Activated effector memory CD4-positive, alpha-beta T cell treated with anti-CD3 and anti-CD28 coated beads, Interleukin-2, amount 50 U/mL, for 16 hours (primary cell): ENCODE results near the gene ACP7.
"Not testable (repeated sequence)": the region's sequence is repeated elsewhere in the genome, so short reads cannot be mapped to it uniquely, and the experiment has no call there.

ENCODE experiments used
- DNase-seq: peaks from one replicate; pipeline ENCODE4 v3.0.0-alpha.2; 2020

Gene ACP7

DNA sequence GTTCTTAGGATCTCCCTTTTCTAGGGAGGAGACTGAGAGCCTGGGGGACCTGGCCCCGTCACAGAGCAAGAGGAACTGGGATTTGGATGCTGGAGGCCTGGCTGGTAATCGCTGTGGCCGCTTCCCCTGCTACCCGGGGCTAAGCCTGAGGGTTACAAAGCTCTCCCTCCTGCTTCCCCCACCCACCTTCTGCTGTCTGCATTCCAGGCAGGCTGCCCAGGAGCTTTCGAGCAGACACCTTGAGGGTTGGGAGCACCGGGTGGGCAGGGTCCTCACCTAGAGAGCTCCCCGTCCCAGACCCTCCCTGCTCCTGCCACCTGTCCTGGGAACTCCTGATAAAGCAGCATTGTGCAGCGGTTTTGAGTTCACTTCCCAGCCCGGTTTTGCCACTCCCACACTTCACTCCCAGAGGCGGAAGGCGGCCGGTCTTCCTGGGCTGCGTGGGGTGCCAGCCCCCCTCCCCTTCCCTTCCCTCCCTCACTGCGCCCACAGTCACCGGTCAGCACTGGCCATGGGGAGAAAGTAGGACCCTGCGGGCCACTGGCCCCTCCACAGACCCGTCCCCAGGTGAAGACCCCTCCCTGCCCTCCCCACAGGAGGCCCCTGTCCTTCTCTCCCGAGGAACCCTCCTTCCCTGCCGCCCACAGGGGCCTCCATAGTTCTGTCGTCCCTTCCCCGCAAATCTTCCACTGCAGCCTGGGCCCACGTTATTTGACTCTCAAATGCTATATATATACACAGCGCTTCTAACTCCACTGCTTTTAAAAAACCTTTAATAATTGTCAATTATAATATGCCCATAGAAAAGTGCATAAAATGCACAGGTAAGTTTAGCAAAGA, 49.5 kb downstream of the ACP7 start:
- DNase-seq: no peak

DNA sequence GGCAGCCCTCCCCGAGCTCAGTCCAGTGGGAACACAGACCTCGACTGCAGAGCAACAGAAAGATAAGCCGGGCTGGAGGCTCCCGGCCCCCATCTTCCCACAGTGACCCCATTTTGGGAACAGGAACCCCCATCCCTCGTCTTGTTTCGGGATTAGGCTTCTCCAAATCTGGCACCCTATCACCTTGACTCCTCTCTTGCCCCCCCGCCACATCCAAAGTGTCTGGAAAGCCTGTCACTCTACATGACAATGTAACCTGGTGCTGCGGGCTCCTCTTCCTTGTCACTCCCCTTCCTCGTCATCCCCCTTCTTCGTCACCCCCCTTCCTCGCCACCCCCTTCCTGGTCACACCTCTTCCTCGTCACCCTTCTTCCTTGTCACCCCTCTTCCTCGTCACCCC, 51.5 kb downstream of the ACP7 start:
- DNase-seq: no peak

DNA sequence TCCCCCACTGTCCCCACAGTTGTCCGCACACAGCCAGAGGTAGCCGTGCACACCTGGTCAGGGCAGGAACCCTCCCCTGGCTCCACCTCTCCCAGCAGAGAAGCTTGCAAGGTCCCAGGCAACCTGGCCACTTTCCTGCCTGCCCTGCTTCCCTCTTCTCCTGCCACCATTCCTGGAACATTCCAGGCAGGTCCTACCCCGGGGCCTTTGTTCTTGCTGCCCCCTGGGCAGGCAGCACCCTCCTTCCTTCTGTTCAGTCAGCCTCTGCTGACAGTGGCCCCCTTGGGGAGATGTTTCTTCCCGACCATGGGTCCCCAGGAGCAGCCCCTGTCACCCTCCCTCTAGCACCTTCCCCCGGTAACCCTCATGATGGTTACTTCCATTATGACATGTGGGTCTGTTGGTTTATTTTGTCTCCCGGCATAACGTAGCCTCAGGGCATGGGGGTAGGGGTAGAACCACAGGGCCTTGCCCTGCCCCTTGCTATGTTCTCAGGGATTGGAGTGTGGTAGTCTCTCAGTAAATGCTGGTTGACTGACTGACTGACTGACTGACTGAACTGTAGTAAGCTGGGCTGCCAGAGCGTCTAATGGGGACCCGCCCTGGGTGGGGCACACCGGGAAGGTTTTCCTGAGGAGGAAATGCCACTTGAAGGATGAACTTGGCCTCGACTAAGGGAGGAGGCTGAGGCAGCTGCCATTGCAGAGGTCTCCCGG, 52.2 kb downstream of the ACP7 start:
- DNase-seq: no peak

DNA sequence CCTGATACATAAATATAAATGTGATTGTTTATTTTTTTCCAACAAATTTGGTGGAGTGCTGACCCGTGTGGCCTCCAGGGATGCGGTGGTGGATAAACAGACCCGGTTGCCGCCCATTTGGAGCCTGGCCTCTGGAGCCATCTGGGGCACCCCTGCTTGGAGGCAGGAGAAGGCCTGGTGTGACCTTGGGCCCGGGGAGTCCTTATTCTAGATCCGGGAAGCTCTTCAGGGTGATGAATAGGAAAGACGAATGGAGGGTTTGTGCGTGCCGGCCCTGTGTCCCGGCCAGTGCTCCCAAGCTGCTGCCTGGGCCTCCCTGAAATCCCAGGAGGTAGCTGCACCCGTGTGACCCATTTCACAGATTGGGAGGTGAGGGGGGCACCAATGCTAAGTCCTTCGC, 53.0 kb downstream of the ACP7 start:
- no peak for DNase-seq

DNA sequence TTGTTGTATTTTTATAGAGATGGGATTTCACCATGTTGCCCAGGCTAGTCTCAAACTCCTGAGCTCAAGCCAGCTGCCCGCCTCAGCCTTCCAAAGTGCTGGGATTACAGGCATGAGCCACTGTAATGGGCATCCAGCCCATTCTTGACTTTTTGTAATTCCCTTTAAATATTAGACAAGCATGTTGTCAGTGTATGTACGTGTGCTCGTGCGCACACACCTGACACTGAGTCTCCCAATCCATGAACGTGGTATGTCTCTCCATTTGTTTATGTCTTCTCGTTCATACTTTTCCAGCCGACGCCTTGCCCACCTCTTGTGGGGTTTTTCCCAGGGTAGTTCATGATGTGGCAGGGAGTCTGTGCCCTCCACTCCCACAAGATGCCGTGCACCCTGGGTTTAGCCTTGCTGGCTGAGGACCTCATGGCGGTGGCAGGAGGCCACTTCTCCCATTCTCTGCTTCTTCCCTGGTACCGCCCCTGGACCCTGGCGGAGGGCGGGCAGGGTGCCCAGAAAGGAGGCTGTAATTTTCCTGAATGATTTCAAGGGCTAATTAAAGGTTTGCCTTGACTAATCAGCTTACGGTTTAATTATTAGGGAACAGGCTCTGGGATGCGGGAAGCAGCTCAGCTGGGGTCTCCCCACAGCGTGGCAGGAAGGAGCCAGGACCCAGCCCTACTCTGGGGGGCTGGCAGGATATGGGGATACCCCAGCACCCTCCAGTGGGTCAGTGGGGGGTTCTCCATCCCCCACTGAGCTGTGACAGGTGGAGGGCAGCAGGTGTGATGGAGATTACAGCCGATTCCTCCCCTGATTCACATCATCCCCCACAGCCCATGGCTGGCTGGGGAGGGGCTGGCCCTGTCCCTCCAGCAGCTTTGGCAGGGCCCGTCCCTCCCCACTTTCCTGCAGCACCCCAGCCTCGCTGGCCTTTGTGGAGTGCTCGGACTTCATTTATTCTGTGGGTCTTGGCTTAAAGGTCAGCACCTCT, 54.3 kb downstream of the ACP7 start:
- no peak for DNase-seq

DNA sequence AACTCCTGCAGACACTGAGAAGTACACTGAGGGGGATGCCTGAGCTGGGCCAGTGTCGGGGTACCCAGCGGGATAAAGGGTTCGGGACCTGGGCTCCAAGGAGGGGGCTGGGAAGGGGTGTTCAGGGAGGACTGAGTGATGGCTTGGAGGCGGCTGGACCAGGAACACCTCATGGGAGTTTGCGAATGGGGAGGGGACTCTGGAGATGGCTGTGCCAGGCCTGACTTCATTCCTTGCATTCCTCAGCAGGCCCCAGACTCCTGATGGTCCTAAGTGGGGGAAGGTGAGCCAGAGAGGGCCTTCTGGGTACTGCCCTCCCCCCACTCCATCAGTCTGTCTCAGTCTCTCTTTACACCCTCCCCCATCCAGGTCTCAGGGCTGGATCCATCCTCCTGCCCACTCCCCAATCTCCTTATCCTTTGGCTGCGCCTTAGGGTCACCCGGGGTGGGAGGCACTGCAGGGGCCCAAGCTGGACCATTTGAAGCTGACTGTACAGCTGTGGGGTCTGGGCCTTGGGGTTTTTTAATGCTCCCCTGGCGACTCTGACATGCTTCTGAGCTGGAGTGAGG, 55.2 kb downstream of the ACP7 start:
- no peak for DNase-seq

DNA sequence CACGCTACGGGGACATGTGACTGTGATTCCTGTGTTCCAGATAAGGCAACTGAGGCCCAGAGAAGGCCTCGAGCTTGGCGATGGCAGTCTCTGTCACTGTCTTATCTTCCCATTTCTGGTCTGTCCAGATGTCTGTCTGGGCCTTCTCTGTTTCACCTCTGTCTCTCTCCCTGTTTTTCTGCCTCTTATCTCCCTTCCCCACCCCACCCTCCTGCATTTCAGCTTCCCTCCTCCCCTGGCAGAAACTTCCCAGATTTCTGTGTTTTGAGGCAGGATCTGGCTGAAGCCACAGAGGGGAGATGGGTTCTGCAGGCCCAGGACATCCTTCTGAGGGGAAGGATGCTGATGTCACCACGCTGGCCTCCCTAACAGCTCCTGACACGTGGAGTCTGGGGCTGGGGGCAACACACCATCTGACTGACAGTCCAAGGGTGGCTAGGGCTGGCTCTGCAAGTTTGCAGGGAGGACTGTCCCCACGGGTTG, 55.8 kb downstream of the ACP7 start:
- DNase-seq: no peak

DNA sequence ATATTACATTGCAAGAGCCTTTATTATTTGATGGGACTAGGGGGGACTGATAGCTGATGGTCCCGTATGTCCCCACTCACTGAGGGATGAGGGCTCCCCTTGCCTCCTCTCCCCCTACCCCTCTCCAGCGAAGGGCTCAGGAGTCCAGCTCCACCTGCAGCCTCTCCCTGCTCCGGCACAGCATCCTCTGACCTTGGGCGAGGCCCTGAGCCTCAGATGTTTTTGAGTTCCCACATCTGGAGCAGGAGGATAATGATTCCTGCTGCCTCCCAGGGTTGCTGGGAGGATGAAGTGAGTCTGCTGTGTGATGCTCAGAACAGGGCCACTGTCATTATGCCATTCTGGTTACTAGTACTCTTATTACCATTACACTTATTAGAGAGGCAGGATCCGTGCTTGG, 56.4 kb downstream of the ACP7 start:
- DNase-seq: no peak

DNA sequence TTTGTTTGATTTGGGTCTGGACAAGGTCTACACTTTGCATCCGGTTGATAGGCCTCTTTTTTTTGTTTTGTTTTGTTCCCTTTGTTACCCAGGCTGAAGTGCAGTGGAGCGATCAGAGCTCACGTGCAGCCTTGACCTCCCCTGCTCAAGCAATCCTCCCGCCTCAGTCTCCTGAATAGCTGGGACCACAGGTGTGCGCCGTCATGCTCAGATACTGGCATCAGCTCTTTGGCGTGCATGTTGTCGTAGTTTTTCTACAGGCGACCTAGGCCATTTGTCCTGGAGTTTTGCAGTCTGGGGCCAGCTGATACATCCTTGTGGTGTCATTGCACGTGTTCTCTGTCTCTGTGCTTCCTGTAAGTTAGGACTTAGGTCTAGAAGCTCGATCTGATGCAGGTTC, 57.8 kb downstream of the ACP7 start:
- no peak for DNase-seq

DNA sequence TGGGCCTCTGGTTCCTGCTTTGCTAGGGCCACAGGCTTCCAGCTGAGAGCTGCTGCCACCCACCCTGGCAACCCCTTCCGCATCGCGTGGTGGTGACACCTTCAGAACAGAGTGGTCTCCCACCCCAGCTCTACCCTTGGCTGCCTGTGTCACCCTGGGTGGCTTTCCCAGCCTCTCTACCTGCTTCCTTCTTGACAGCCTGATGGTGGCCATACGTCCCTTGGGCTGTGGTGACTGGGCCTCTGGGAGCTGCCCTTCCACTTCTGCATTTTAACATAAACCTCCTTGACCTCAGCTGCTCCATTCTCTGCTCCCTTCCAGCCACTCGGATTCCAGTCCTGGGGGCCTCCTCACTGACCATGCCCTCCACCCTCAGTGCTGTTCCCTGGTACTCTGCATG, 58.5 kb downstream of the ACP7 start:
- no peak for DNase-seq

DNA sequence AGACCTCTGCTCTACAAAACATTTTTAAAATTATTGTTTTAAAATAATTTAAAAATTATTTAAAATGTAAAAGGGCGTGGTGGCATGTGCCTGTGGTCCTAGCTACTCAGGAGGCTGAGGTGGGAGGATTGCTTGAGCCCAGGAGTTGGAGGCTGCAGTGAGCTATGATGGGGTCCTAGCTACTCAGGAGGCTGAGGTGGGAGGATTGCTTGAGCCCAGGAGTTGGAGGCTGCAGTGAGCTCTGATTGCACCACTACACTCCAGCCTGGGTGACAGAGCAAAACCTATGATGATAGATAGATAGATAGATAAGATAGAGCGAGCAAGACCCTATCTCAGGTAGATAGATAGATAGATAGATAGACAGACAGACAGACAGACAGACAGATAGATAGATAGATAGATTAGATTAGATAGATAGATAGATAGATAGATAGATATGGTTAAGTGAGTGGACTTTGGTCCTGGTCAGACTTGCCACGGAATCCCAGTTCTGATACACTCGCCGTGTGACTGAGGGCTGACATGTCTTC, 59.7 kb downstream of the ACP7 start:
- DNase-seq: not testable (repeated sequence)

DNA sequence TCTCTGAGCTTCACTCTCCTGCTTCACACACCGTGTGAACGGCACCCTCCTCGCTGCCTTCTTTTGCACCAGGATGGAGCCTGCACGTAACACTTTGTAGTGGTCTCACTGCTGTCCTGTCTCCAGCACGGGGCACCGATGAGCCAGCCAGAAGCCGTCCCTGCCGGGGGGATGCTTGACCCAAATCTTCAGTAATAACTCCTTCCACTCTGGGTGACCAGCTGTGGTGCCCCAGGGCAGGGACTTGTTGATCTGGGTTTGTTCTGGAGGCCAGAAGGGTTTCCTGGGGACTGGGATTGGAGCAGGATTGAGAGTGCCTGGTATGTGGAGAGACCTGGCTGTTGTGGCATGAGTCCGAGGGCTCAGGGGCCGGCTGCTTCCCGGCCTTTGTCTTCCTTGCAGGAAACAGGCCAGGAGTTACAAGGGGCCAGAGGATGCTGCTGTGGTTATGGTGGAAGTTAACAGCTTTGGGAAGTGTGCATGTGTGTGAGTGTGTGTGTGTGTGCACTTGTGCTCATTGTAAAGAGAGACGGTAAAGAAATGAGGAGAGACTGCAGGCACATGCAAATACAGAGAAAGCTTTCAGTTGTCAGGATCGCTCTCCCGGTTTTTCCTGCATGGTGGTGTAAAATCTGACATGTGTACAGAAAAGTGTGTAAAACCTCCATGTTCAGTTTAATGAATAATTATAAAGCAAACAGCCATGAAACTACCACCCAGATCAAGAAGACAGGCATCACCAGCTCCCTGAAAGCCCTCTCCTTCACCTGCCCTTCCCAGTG, 60.3 kb downstream of the ACP7 start:
- DNase-seq: no peak

DNA sequence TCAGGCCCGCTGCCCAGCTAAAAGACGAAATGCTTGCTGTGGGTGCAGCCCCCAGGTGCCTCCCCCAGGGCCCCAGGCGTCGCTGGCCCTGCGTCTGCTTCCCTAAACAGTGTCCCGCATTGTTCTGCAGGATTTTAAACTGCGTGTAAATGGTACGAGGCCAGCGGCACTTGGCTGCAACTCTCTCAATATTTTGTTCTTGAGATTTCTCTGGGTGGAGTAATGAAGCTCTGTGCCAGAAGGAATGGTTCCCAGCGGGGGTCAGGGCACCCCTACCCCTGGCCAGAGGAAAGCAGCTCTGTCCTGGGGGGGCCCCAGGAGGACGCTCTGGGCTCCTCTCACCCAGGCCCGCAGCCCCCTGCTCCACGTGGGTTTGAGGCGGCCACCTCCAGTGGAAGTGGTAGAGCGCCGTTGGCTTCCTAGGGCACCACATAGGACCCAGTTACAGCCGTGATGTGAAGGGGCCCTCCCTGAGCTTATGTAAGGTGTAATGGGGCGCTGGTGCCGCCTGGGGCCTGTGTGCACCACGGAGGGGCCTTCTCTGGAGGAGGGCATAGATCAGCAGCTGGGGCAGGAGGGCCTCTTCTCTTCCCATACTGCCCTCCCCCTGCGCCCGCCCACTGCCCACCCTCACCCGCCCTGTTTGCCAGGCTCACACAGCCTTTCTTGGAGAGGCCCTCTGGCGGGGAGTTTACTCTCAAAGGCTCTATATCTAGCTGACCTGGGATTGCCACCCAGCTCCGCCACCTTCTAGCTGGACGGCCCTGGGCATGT, 61.2 kb downstream of the ACP7 start:
- DNase-seq: no peak

DNA sequence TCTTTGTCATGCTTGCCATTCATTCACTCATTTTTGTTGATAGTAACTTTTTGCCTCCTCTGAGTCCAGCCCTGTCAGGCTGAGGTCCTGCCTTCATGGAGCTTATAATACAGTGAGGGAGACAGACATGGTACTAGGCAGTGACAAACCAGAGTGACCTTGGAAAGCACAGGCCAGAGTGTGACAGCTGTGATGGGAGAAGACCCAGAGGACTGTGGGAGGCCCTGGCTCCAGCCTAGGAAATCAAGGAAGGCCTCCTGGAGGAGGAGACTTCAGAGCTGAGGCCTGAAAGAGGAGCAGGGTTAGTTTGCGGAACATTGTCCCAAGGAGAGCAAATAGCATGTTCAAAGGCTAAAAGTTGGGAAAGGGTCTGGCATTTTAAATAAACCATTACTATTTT, 61.9 kb downstream of the ACP7 start:
- DNase-seq: no peak

DNA sequence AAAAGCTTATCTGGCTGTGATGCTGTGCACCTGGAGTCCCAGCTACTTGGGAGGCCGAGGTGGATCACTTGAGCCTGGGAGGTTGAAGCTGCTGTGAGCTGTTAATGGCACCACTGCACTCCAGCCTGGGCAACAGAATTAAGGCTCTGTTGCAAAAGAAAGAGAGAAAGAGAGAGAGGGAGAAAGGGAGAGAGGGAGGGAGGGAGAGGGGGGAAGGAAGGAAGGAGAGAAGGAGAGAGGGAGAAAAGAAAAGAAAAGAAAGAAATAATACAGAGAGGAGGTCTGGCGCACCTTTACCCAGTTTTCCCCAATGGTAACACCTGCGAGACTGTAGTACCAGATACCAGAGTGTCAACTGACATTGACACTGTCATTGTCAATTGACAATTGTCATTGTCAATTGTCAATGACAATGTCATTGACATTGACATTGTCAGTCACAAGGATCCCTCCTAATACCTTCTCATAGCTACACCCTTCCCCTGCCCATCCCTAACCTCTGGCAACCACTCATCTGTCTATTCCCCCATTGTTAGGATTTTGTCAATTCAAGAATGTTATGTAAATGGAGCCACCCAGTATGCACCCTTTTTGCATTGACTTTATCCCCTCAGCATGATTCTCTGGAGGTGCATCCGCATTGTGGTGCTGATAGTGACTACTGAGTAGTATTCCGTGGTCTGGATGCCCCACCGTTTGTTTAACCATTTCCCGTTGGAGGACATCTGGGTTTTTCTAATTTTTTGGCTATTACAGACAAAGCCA, 62.7 kb downstream of the ACP7 start:
- no peak for DNase-seq

DNA sequence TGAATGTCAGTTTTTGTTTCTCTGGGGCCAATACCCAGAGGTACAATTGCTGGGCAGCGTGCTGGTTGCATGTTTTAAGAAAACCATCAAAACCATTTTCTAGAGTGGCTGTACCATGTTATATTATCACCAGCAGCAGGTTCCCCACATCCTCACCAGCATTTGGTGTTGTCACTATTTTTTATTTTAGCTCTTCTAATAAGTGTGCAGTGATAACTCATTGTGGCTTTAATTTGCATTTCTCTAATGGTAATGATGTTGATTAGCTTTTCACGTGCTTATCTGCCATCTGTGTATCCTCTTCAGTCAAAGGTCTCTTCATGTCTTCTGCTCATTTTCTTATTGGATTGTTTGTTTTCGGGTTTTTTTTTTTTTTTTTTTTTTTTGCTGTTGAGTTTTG, 63.3 kb downstream of the ACP7 start:
- no peak for DNase-seq

DNA sequence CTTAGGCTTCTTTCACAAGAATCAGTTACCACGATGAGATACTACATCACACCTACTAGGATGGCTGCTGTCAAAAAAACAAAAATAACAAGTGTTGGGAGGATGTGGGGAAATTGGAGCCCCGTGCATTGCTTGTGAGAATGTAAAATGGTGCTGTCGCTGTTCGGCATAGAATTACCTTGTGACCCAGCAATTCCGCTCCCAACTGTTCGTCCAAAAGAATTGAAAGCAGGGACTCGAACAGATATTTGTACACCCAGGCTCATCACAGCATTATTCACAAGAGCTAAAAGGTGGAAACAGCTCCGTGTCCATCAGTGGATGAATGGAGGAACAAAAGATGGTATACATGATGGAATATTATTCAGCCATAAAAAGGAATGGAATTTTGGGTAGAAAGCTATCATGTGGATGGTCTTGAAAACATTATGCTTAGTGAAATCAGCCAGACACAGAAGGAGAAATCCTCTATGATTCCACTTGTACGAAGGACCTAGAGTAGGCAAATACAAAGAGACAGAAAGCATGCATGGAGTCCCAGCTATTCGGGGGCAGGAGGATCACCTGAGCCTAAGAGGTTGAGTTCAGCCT, 64.9 kb downstream of the ACP7 start:
- DNase-seq: no peak

DNA sequence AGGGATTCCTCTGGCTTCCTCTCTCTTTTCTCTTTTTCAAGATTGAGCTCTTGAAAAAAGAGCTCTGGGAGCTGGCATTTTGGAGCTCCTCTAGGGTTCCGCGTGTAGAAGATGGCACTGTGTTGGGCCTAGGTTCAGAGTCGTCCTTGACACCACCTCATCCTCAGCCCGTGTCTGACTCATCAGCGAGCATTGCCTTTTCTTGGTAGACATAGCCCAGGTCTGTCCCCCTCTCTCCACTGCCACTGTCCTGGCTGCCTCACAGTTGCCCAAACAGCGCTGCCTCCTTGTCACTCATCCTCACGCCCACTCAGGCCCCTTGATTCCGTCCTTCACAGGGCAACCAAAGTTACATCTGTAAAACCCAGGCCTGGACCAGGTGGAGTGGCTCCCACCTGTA, 66.1 kb downstream of the ACP7 start:
- DNase-seq: no peak

DNA sequence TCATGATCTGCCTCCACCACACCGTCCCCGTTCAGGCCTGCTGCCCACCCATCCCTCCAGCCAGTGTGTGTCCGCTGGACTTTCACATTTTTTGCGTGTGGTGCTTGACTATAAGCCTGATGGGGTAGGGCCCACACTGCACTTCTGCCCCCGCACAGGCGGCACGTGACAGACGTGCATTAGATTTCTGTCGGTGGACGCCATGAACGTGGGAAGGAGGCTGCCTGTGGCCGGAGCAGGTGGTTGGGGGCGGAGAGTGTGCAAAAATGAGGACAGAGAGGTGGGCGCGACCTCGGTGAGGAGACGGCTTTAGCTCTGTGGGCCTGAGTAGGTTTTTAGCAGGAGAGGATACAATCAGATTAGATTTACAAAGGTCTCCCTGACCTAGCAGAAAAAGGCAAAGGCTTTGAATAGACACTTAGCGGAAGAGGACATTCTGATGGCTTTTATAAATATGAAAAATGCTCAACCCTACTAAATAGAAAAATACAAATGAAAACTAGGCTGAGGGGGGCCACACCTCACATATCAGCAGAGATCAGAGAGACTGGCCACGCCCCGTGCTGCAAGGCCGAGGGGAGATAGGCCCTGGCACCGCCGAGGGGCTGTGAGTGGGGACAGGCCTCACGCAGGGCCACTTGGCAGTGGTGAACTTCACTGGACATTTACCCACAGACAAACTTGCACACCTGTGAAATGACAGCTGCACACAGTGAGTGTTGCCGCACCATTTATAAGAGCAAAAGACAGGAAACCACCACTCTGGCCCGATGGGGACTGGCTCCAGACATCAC, 66.8 kb downstream of the ACP7 start:
- DNase-seq: no peak
